HepG2 (cell line): ENCODE data around the gene MMS19. TPM values are rescaled to one million over a fixed set of nuclear protein-coding genes. Genes with fewer than 3 reads are reported as not detected.
A peak's percentile ranks its signal among the peaks of the same experiment; 100 is the strongest.

Experiments
- ARID5B ChIP-seq: IDR thresholded peaks from 2 replicates; pipeline ENCODE4 v1.4.0; 2020; ENCODE audit warnings: mild to moderate bottlenecking, missing genetic modification reagents
- DMTF1 ChIP-seq: sonication (generic); formaldehyde crosslinking; IDR thresholded peaks from 2 replicates; pipeline ENCODE4 v1.4.0; 2020; ENCODE audit warnings: mild to moderate bottlenecking, missing genetic modification reagents
- EP300 ChIP-seq, 3 experiments: sonication (generic) in 1 of 3; formaldehyde crosslinking in 1 of 3; IDR thresholded peaks; 2 replicates each; pipeline versions ENCODE4 v1.5.1 to v1.6.1; 2011 to 2020; ENCODE audit warnings: low read depth in 2 of 3, low read length in 2 of 3, borderline replicate concordance in 1 of 3, improper control_type of control experiment in 1 of 3, mild to moderate bottlenecking in 1 of 3, missing genetic modification reagents in 1 of 3, moderate library complexity in 1 of 3
- FIP1L1 ChIP-seq: fragments of 200-400 bp; formaldehyde crosslinking; IDR thresholded peaks from 2 replicates; pipeline ENCODE4 v1.6.1; 2018; ENCODE audit warnings: low read depth, mild to moderate bottlenecking, low read length, moderate library complexity, borderline replicate concordance; ENCODE audit not compliant: insufficient read depth
- HDAC1 ChIP-seq: sonication (generic); formaldehyde crosslinking; IDR thresholded peaks from 2 replicates; pipeline ENCODE4 v1.5.1; 2020; ENCODE audit warnings: mild to moderate bottlenecking, missing genetic modification reagents
- HOXA9 ChIP-seq: sonication (generic); formaldehyde crosslinking; IDR thresholded peaks from 2 replicates; pipeline ENCODE4 v1.8.1; 2022; ENCODE audit warnings: missing genetic modification reagents, mild to moderate bottlenecking, moderate library complexity, borderline replicate concordance
- IRF2 ChIP-seq: IDR thresholded peaks from 2 replicates; pipeline ENCODE4 v1.6.1; 2018; ENCODE audit warnings: missing genetic modification reagents, missing compliant biosample characterization
- MBD4 ChIP-seq: IDR thresholded peaks from 2 replicates; pipeline ENCODE4 v1.6.1; 2012; ENCODE audit warnings: low read length, inconsistent platforms, borderline replicate concordance
- MXD1 ChIP-seq: sonication (generic); formaldehyde crosslinking; IDR thresholded peaks from 2 replicates; pipeline ENCODE4 v1.4.0; 2020; ENCODE audit warnings: mild to moderate bottlenecking, missing genetic modification reagents
- NR0B2 ChIP-seq: sonication (generic); formaldehyde crosslinking; IDR thresholded peaks from 2 replicates; pipeline ENCODE4 v1.4.0; 2020; ENCODE audit warnings: mild to moderate bottlenecking, missing genetic modification reagents
- SMARCC2 ChIP-seq: fragments of 450-650 bp; IDR thresholded peaks from 2 replicates; pipeline ENCODE4 v1.6.1; 2017; ENCODE audit warnings: antibody characterized with exemption, mild to moderate bottlenecking
- THAP9 ChIP-seq: sonication (generic); formaldehyde crosslinking; IDR thresholded peaks from 2 replicates; pipeline ENCODE4; 2020; ENCODE audit warnings: missing genetic modification reagents, mild to moderate bottlenecking, borderline replicate concordance
- ZBTB38 ChIP-seq: sonication (generic); formaldehyde crosslinking; IDR thresholded peaks from 2 replicates; pipeline ENCODE4 v1.5.1; 2020; ENCODE audit warnings: mild to moderate bottlenecking, missing genetic modification reagents
- ZNF256 ChIP-seq: sonication (generic); formaldehyde crosslinking; conservative IDR thresholded peaks from 2 replicates; pipeline ENCODE4 v1.4.0; 2020; ENCODE audit warnings: missing genetic modification reagents
- ZNF331 ChIP-seq: sonication (generic); formaldehyde crosslinking; IDR thresholded peaks from 2 replicates; pipeline ENCODE4 v1.4.0; 2020; ENCODE audit warnings: missing genetic modification reagents
- ZNF33B ChIP-seq: sonication (generic); formaldehyde crosslinking; IDR thresholded peaks from 2 replicates; pipeline ENCODE4 v1.5.1; 2020; ENCODE audit warnings: mild to moderate bottlenecking, missing genetic modification reagents
- ZUFSP ChIP-seq: sonication (generic); formaldehyde crosslinking; IDR thresholded peaks from 2 replicates; pipeline ENCODE4 v1.9.0; 2021; ENCODE audit warnings: missing genetic modification reagents, mild to moderate bottlenecking, borderline replicate concordance
- polyA plus RNA-seq, 8 experiments: library from polyadenylated mRNA; depleted of rRNA in 3 of 8; stranded (reverse) in 7 of 8; unstranded in 1 of 8; fragments of >200 nt; fragmentation: Illumina TruSeq in 4 of 8; extraction: Trizol in 4 of 8; gene quantifications; 2 replicates each; pipeline versions ENCODE4 v1.2.1 to v1.2.3, GENCODE V29; 2011 to 2016; ENCODE audit warnings: low read depth in 4 of 8, missing spikeins in 1 of 8, mixed read lengths in 1 of 8; ENCODE audit not compliant: insufficient read depth in 1 of 8
- total RNA-seq, 5 experiments: library from RNA; depleted of rRNA; stranded (reverse); fragments of >200 nt; fragmentation: Illumina TruSeq; extraction: Trizol; gene quantifications; 2 replicates each; pipeline ENCODE4 v1.2.3, GENCODE V29; 2016; ENCODE audit warnings: low read depth in 1 of 5

MMS19 gene
- total and polyA plus RNA-seq, 2 of the 13 experiments (the other 11 are each of a cell fraction or from before 2014, with no cell fraction given) = 76.4 to 107 TPM

- TF ChIP-seq ZUFSP (CRISPR knock-in tag) (no peak), ARID5B (CRISPR knock-in tag) (peak; percentile 38), DMTF1 (no peak), EP300 (IDR thresholded peaks at IDR 0.05; ENCODE audit: low read depth in 2 of 2, low read length in 2 of 2) (no peak), EP300 (CRISPR knock-in tag; IDR thresholded peaks at IDR 0.05; ENCODE audit: borderline replicate concordance) (no peak), MXD1 (CRISPR knock-in tag) (peak; percentile 88), HOXA9 (CRISPR knock-in tag) (no peak), MBD4 (no peak), ZNF33B (CRISPR knock-in tag) (no peak), THAP9 (no peak), ZNF256 (no peak), SMARCC2 (no peak), IRF2 (CRISPR knock-in tag) (no peak; the same call in 1 of the 2 replicates), HDAC1 (CRISPR knock-in tag) (peak; percentile 55), ZBTB38 (CRISPR knock-in tag) (peak; percentile 72), NR0B2 (peak; percentile 67; the same call in 1 of the 2 replicates), ZNF331 (no peak), FIP1L1 (no peak)
Observed at GRCh38 chr10:97497572-97498075, 598 bp downstream of the MMS19 start (continued).
